CD4-positive, alpha-beta T cell treated with Interleukin-21 for 1 hour (primary cell): ENCODE measurements around the gene IL26.
"Not testable (repeated sequence)": the region's sequence is repeated elsewhere in the genome, so short reads cannot be mapped to it uniquely, and the experiment has no call there.

Experiments
- DNase-seq: peaks from one replicate; pipeline ENCODE4 v3.0.0-alpha.2; 2020

The IL26 gene

DNA sequence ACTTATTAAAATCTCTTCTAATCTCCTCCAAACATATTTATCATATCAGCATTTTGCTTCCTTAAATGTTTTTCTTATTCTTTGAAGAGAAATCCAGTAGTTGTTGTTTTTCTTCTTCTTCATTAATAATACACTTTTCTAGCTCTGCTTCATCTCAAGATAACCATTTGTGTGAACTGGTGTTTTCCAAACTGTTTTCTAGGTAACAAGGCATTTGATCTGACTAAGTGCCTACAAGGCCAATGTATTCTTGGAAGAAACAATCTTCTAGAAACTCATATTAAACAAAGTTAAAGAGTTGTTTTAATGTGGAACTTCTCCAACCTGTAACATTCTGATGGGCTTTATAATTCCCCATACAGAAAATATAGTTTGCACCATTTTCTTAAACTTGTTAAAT lies 35.3 kb downstream of the IL26 start:
- DNase-seq: no peak

DNA sequence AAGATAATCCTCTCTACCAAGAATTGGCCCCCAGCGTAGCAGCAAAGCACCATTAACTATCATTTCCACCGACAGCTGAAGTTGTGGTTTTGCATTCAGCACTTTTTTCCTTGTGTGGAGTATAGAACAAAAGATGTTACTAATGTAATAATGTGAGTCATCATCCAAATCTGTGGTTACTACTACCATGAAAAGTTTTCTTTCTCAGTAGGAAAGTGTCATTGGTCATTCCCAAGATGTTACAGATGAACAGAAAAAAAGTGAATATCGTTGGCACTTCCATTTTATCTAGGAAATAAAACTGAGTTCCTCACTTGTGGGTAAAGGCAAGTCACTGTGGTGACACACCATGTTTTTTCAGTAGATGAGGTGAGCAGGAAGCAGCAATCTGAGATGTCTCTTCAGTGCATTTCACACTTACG lies 35.8 kb downstream of the IL26 start:
- peak; percentile 50 for DNase-seq

DNA sequence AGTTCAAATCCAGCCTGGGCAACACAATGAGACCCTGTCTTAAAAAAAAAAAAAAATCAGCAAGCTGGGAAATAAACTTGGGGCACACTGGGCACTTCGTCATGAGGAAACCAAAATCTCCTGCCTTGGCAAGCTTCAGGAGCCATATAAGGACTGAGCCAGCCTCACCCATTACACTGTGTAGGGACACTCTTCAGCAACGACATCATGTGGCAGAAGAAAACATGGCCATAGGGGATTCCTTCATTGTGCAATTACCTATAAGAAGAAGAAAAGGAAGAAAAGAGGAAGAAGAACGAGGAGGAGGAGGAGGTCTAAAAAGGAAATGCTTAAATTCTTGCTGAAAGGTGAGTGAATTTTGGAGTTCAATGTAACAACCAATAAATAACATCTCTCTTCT lies 40.0 kb downstream of the IL26 start:
- no peak for DNase-seq

DNA sequence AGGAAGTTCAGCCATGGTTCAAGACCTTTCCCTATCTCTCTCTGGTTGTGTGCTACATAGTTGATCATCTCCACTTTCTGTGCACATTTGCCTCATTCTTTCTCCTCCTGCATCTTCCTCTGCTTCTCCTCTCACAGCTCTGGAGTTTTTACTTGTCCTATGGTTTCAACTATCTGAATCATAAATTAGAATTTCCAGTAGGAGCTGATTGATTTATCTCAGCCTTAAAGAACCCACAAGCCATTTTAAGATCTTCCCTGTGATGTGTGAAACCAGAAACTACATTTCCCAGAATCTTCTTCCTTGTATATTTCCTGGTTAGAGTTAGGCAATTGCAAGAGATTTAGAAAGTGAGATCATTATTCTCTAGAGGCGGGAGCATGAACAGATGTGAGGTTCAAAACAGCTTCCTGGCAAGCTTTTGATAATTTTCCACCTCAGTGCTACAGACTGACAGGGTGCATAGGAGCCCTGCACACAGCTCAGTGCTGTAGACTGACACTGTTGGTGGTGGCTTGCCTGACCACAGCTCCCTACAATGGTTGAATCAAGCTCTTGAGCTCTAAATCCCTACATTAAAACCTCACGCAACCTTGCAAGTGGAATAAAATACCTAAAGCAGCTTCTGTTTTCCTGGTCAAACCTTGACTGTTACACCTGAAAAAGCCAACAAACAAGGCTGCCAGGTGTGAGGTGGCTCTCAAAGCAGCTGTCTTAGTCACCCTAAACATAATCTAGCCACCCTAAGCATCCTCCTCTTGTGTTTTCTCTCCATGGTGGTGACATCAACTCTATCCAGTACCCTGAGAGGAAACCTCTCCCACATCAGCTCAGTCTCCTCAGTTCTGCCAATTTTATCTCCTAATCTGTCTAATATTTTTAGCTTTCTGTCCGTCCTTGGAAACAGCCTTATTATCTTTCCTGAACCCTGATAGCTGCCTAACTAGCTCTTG lies 44.5 kb downstream of the IL26 start:
- DNase-seq: peak; percentile 73

DNA sequence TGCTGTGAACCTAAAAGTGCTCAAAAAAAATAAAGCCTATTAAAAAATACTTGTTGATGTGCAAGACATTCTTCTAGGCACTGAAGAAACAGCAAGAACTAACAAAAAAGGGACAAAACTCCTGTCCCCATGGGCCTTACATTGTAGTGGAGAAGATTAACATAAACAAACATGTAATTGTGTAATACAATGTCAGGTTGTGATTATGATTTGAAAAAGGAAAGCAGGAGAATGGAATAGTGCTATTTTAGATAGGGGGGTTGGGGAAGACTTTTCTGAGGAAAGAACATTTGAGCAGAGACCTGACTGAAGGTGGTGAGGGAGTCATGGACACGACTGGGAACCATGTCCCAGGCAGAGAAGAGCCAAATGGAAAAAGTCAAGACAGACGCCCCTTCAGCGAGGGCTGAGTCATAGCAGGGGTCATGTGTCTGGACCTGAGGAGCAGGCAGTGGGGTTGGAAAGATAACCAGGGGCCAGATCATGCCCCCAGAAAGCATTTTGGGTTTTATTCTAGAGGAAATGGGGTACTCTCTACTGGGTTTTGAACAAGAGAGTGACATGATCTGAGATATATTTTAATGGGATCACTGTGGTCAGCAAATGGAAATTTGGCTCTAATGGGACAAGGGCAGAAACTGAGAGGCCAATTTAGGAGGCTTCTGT lies 46.7 kb downstream of the IL26 start:
- no peak for DNase-seq

DNA sequence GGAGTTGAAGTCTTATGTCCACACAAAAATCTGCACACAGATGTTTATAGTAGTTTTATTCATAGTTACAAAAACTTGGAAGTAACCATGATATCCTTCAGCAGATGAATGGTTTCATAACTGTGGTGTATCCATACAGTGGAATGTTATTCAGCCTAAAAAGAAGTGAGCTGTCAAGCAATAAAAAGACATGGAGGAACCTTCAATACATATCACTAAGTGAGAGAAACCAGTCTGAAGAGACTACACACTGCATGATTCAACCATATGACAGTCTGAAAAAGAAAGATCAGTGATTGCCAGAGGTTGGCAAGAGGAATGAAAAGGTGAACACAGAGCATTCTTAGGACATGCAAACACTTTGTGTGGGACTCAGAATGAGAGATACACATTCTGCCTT lies 47.4 kb downstream of the IL26 start:
- DNase-seq: no peak

DNA sequence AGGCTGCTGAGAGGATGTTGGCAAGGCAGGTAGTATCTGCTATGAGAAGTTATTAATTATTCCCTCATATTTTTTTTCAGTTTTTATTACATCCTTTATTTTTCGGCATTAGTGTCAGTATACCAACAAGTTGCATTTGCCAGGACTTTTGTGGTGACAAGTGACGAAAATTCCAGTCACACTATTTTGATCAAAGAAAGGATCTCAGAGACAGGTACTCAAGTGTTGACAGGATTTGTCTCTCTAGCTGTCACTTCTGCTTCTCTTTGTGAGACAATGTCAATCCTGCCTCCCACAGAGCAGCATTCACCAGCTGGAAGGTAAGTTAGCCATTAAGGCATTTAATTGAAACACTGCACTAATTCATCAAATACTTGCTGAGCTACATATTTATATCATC lies 48.0 kb downstream of the IL26 start:
- no peak for DNase-seq

DNA sequence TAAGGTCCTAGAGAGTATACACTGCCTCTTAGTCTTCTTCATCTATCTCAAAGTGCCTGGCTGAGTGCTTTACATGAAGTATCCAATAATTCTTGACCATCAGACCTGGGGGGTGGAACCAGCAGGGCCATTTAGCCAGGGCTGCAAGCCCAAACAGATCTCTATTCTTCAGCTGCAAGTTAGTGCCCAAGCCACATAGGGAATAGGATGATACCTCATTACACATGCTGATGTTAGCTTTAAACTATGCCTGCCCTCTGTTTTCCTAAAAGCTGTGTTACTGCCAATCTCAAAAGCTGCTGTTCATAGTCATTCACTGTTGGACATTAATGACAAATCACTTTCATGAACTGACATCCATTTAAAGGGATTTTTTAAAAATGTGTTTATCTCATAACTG lies 49.4 kb downstream of the IL26 start:
- DNase-seq: no peak

DNA sequence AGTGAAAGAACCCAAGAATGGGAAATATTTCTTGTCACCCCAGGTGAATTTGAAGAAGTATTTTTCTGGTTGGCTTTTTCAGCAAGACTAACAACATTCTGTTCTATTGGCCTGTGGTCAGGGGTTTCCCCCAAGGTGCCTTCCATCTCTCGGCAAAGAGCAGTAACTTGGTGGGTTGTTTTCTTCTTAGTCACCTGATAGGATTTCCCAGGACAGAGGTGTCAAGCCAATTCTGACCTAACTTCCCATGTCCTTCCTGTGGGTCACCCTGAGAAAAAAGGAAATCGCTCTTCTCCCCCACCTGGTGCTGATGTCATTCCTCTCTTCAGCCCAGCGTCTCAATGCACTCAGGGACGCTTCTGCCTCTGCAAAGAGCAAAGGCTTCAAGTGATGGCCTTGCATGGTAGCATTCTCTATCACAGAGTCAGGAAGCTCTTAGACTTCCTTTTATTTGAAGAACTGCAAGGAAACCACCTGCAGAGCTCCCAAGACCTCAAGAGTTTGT lies 50.0 kb downstream of the IL26 start:
- DNase-seq: peak; percentile 85

DNA sequence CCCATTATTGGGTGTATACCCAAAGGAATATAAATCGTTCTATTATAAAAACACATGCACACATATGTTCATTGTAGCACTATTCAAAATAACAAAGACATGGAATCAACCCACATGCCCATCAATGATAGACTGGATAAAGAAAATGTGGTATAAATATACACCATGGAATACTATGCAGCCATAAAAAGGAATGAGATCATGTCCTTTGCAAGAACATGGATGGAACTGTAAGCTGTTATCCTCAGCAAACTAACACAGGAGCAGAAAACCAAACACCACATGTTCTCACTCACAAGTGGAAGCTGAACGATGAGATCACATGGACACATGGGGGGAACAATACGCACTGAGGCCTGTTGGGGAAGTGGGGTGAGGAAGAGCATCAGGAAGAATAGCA lies 50.8 kb downstream of the IL26 start:
- DNase-seq: not testable (repeated sequence)

DNA sequence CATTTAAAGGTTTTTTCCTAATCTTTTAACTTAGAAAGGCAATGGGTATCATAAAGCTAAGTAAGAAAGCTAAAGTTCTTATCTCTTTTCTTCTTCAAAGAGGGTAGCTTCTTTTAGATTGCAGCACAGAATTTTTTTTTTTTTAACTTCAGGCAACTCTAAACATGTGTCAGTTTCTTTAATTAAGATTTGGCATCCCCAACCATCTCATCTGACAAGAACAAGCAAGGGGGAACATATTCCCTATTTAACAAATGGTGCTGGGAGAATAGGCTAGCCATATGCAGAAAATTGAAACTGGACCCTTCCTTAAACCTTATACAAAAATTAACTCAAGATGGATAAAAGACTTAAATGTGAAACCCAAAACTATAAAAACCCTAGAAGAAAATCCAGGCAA lies 51.8 kb downstream of the IL26 start:
- DNase-seq: no peak

DNA sequence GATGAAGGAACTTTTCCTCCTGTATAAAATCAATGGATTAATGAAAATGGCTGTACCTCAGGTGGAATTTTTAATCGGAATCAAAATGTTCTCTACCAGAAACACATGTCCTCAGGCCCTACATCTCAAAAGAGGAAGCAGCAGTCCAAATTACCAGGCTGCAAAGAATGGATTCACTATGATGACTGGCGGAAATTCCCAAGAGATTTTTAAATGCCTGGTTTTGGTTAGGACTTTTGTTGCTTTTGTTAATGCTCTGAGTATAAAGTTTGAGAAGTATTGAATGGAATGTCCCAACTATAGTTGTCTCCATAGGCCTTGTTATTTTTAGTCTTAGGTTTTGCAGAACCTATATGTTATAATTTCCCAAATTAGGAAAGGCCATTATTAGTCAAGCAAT lies 54.9 kb downstream of the IL26 start:
- no peak for DNase-seq

DNA sequence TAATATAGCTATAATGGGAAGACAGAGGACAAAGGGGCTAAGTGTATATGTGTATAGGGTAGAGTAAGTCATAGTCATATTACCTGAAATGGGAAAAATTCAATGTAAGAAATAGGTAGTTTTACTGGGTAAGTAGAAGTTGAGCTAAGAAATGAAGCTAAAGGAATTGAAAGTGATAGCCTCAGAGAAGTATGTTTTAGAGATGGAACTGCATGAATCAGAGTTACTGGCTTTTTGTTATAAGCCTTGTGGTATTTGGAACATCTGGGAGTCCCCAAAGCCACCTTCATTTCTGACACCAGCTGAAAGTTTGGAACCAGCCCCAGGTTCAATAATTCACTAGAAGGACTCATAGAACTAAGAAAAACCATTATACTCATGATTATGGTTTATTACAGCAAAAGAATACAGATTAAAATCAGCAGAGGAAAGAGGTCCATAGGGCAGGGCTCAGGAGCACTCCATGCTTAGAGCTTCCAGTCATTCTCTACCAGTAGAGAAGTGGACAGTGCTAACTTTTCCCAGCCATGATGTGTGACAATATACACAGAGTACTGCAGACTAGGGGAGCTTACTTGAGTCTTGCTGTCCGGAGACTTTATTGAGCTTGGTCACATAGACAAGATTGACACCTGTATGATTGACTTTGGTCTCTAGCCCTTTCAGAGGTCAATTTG lies 56.3 kb downstream of the IL26 start:
- no peak for DNase-seq

DNA sequence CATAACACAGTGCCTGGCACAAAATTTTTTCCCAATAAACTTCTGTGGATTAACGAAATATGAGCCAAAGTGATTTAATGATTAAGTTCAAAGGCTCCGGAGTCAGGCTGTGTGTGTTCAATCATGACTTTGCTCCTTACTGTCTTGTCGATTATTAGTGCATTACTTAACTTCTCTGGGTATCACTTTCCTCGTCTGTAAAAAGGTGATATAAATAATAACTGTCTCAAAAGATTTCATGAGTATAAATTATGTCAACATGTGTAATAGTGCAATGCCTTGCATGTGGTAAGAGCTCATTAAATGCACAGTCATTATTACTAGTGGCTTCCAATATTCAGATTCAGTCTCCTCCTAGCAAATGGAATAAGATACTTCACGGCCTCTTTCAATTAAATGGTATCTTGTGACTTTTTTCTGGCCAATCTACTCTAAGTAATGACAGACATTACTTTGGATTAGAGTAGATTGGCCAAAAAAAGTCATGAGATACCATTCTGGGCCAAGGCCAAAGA lies 59.2 kb downstream of the IL26 start:
- DNase-seq: no peak

DNA sequence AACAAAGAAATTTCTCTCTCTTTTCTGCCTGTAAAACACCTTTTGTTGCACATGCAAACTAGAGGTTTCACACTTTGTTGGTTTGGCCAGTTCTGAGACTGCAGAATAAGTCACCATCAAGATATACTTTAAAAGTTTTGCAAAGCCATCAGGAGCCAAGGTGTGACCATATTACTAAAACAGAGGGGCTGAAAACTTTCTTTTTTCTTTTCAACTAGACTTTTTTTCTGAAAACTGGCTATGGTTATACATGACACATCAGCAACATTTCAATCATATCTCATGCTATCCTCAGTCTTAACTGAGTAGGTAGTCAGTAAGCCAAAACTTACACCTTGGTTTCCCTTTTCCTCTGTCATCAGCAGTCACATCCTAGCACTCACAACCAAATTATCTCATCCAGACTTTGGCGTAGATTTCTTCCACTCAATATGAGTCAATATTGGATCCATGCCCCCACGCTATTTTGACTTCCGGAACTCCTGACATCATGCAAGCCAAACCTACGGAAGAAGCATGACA lies 62.0 kb downstream of the IL26 start:
- peak; percentile 33 for DNase-seq

DNA sequence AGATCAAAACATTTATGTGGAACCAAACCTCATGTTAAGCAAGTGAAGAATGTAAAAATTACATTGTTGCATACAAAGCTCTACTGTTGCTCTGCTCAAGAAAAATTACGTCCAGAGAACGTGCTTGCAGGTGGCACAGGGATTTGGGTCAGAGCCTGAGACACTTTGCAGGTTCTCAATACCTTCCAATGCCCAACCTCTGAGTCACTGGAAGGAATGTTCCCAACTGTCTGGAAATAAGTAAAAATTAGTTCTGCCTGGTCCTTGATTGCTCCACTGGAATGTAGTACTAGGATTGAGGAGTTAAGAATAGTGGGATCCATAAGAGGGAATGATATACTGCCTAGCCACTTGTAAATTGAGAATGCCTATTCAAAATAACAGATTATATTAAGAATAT lies 63.2 kb downstream of the IL26 start:
- DNase-seq: no peak

DNA sequence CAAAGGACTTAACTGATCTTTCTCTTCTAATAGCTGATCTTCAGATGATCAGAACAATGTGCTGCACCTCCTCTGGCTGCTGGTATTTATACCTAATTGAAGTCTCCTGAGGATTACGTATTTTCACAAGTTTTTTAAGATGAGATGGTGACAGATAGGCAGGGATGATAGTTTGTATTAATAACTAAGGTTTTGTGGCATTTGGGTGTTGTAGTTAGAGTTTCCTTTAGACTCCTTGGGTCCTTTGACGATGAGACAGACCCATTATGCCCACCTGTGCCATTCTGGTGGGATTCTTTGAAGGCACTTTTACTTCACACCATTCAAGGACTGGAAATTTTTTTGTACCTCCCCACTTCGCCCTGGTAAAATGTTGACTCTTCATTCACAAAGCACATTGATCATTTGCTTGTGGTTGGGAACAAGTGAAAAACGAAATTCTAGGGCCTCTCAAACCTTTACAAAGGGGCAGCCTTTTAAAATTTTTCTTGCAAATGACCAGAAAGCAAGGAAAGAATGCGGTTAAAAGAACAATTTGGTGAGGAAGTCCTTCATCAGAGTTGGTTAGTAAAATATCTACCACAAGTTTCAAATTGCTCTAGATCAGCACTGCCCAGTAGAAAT lies 65.8 kb downstream of the IL26 start, which contains the start of gene IFNG:
Gene IFNG (minus strand): TSS at position 60 of the 624 bp plus-strand sequence. CDS start 125 bp downstream, outside the sequence.
- peak; percentile 80 for DNase-seq

DNA sequence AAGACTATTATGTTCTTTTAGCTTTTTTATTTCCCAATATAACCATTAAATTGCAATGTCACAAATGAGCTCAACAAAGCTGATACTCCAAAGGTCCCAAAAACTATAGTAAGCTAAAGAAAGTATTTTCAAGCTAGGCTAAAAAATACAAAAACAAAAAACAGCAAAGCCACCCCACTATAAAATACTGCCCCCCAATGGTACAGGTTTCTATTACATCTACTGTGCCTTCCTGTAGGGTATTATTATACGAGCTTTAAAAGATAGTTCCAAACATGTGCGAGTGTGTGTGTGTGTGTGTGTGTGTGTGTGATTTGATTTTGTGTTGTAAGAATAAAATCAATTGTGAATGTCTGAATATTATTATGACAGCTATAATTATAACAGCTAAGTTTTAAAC lies 67.2 kb downstream of the IL26 start:
- DNase-seq: peak; percentile 75

DNA sequence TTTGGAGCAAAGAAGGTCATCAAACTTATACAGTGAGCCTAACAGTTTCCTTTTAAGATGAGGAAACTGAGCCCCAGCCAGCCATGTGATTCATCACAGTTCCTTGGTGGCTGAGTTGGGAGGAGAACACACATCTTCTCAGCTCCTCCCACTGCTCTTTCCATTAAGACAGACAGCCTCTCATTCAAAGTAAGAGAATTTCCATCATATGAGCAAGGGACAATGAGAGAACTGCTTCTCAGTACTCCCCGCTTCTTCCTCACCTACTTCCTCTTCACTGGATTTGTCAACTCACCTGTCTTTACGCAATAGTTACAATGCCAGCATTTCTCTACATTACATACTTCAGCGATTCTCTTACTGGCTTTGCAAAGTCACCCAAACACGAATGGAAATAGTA lies 68.2 kb downstream of the IL26 start:
- peak; percentile 22 for DNase-seq

DNA sequence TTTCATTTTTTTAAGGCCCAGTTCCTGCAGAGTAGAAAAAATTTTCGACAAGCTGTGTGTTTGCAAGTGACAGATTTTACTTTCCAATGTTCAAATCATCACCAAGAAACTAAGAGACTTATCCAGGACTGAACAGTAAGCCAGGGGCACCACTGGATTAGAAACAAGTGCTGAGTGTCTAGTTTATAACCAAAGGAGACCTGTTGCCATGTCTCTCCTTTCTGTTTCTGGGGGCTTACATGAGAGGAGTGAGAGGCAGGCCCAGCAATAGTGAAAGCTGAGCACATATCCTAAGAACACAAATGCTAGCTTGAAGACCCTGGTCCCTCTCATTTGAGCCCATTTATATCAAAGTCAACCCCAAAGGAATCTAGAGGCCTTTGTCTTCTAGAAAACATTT lies 69.0 kb downstream of the IL26 start:
- DNase-seq: no peak

DNA sequence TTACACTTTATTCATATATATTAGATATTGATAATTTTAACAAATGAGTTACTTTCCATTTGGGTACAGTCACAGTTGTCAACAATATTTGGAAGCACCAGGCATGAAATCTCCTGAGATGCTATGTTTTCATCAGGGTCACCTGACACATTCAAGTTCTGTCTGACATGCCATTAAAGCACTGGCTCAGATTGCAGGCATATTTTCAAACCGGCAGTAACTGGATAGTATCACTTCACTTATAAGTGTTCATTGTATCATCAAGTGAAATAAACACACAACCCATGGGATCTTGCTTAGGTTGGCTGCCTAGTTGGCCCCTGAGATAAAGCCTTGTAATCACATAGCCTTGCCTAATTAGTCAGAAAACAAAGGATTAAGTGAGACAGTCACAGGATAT lies 70.8 kb downstream of the IL26 start:
- DNase-seq: no peak
